H9 (cell line): ENCODE results near the gene JARID2. TPM values are rescaled to one million over a fixed set of nuclear protein-coding genes. Genes with fewer than 3 reads are reported as not detected.

ENCODE experiments used
- DNase-seq: peaks from one replicate; pipeline ENCODE4 v3.0.0-alpha.2; 2017
- H2AFZ ChIP-seq: one replicate; pipeline ENCODE4 v1.6.1; 2013; ENCODE audit warnings: mild to moderate bottlenecking, low read length, control low read depth, moderate library complexity
- H2AK5ac ChIP-seq: 2 replicates; pipeline ENCODE4 v1.6.1; 2013; ENCODE audit warnings: low read length, control low read depth, mixed read lengths; ENCODE audit not compliant: insufficient read length
- H2BK120ac ChIP-seq: one replicate; pipeline ENCODE4 v1.6.1; 2013; ENCODE audit warnings: low read depth, mild to moderate bottlenecking, low read length, control low read depth, inconsistent platforms; ENCODE audit not compliant: poor library complexity, severe bottlenecking
- H2BK12ac ChIP-seq: 2 replicates; pipeline ENCODE4 v1.6.1; 2013; ENCODE audit warnings: low read length, control low read depth, mixed read lengths, low read depth; ENCODE audit not compliant: insufficient read length
- H2BK15ac ChIP-seq: 2 replicates; pipeline ENCODE4 v1.6.1; 2013; ENCODE audit warnings: low read depth, low read length, control low read depth
- H2BK20ac ChIP-seq: one replicate; pipeline ENCODE4 v1.6.1; 2013; ENCODE audit warnings: low read depth, mild to moderate bottlenecking, low read length, control low read depth, inconsistent platforms; ENCODE audit not compliant: poor library complexity, severe bottlenecking
- H2BK5ac ChIP-seq: 2 replicates; pipeline ENCODE4 v1.6.1; 2013; ENCODE audit warnings: low read length, control low read depth, mixed read lengths; ENCODE audit not compliant: insufficient read length
- H3K14ac ChIP-seq: 2 replicates; pipeline ENCODE4 v1.6.1; 2013; ENCODE audit warnings: low read length, control low read depth; ENCODE audit not compliant: insufficient read depth
- H3K18ac ChIP-seq: 2 replicates; pipeline ENCODE4 v1.6.1; 2013; ENCODE audit warnings: low read depth, mild to moderate bottlenecking, mixed read lengths, low read length, control low read depth; ENCODE audit not compliant: insufficient read length
- H3K23ac ChIP-seq: 2 replicates; pipeline ENCODE4 v1.6.1; 2013; ENCODE audit warnings: low read length, control low read depth, mixed read lengths, low read depth; ENCODE audit not compliant: insufficient read length
- H3K23me2 ChIP-seq: 2 replicates; pipeline ENCODE4 v1.6.1; 2013; ENCODE audit warnings: low read depth, mild to moderate bottlenecking, mixed read lengths, low read length, control low read depth; ENCODE audit not compliant: insufficient read length, poor library complexity, severe bottlenecking
- H3K27ac ChIP-seq: 2 replicates; pipeline ENCODE4 v1.5.1; 2013; ENCODE audit warnings: low read length, control low read depth, mixed read lengths, low read depth; ENCODE audit not compliant: insufficient read length
- H3K27me3 ChIP-seq: 2 replicates; pipeline ENCODE4 v1.6.1; 2013; ENCODE audit warnings: low read length, control low read depth, inconsistent platforms; ENCODE audit not compliant: insufficient read depth
- H3K4ac ChIP-seq: 2 replicates; pipeline ENCODE4 v1.6.1; 2013; ENCODE audit warnings: low read depth, mild to moderate bottlenecking, control low read depth, inconsistent platforms, low read length, moderate library complexity
- H3K4me1 ChIP-seq: 2 replicates; pipeline ENCODE4 v1.6.1; 2013; ENCODE audit warnings: low read length, control low read depth, inconsistent platforms; ENCODE audit not compliant: insufficient read depth
- H3K4me2 ChIP-seq: 2 replicates; pipeline ENCODE4 v1.6.1; 2013; ENCODE audit warnings: low read length, control low read depth, mixed read lengths; ENCODE audit not compliant: insufficient read length, insufficient read depth
- H3K56ac ChIP-seq: 2 replicates; pipeline ENCODE4 v1.6.1; 2013; ENCODE audit warnings: low read depth, mild to moderate bottlenecking, mixed read lengths, low read length, control low read depth; ENCODE audit not compliant: insufficient read length
- H3K79me1 ChIP-seq: 2 replicates; pipeline ENCODE4 v1.6.1; 2013; ENCODE audit warnings: low read depth, mild to moderate bottlenecking, moderate library complexity, low read length, control low read depth, inconsistent platforms; ENCODE audit not compliant: insufficient read depth, poor library complexity, severe bottlenecking
- H3K79me2 ChIP-seq: 2 replicates; pipeline ENCODE4 v1.6.1; 2013; ENCODE audit warnings: low read length, control low read depth, inconsistent platforms; ENCODE audit not compliant: insufficient read depth
- H3K9ac ChIP-seq: 2 replicates; pipeline ENCODE4 v1.6.1; 2013; ENCODE audit warnings: low read length, control low read depth, mixed read lengths; ENCODE audit not compliant: insufficient read length; ENCODE audit errors: extremely low read depth
- H3K9me3 ChIP-seq: one replicate; pipeline ENCODE4 v1.6.1; 2013; ENCODE audit warnings: low read depth, low read length, inconsistent platforms; ENCODE audit not compliant: control insufficient read depth
- H3T11ph ChIP-seq: one replicate; pipeline ENCODE4 v1.6.1; 2013; ENCODE audit warnings: mild to moderate bottlenecking, low read length, control low read depth, inconsistent platforms
- H4K20me1 ChIP-seq: one replicate; pipeline ENCODE4 v1.6.1; 2013; ENCODE audit not compliant: control insufficient read depth, insufficient read length, insufficient read depth
- H4K5ac ChIP-seq: 2 replicates; pipeline ENCODE4 v1.6.1; 2013; ENCODE audit warnings: low read depth, mild to moderate bottlenecking, mixed read lengths, low read length, control low read depth; ENCODE audit not compliant: insufficient read length
- H4K8ac ChIP-seq: replicated peaks from 2 replicates; pipeline ENCODE4 v1.6.1; 2013; ENCODE audit warnings: low read length, control low read depth, mixed read lengths, low read depth; ENCODE audit not compliant: insufficient read length
- H4K91ac ChIP-seq: 2 replicates; pipeline ENCODE4 v1.6.1; 2013; ENCODE audit warnings: low read depth, mild to moderate bottlenecking, moderate library complexity, mixed read lengths, low read length, control low read depth; ENCODE audit not compliant: insufficient read length
- H3K27ac Mint-ChIP-seq, 3 experiments: 2 replicates in 2 of 3; 3 replicates in 1 of 3; pipeline ENCODE4 v1.8.0; 2020 to 2021; ENCODE audit warnings: mixed read lengths in 3 of 3, mild to moderate bottlenecking in 1 of 3, moderate library complexity in 1 of 3
- H3K27me3 Mint-ChIP-seq: 2 replicates; pipeline ENCODE4 v1.8.0; 2021; ENCODE audit warnings: low read depth, mild to moderate bottlenecking, moderate library complexity, mixed read lengths
- H3K36me3 Mint-ChIP-seq, 3 experiments: 2 replicates in 2 of 3; 3 replicates in 1 of 3; pipeline ENCODE4 v1.8.0; 2020 to 2021; ENCODE audit warnings: low read depth in 3 of 3, mixed read lengths in 3 of 3; ENCODE audit not compliant: insufficient read depth in 1 of 3
- H3K4me1 Mint-ChIP-seq, 2 experiments: 2 replicates each; pipeline ENCODE4 v1.8.0; 2020; ENCODE audit warnings: mixed read lengths in 2 of 2
- H3K4me3 Mint-ChIP-seq, 2 experiments: 2 replicates in 1 of 2; 3 replicates in 1 of 2; pipeline ENCODE4 v1.8.0; 2020 to 2021; ENCODE audit warnings: mild to moderate bottlenecking in 2 of 2, mixed read lengths in 2 of 2, moderate library complexity in 1 of 2
- H3K9me3 Mint-ChIP-seq, 2 experiments: 2 replicates in 1 of 2; 3 replicates in 1 of 2; pipeline ENCODE4 v1.8.0; 2020; ENCODE audit warnings: mild to moderate bottlenecking in 2 of 2, mixed read lengths in 2 of 2, moderate library complexity in 1 of 2
- CTCF ChIP-seq: fragments of 200-600 bp; sonication (generic); conservative IDR thresholded peaks from 3 replicates; pipeline ENCODE4 v1.8.0; 2021; ENCODE audit warnings: antibody characterized with exemption, mild to moderate bottlenecking
- WGBS: extraction: QIAGEN DNeasy Blood & Tissue Kit; methylation state at CpG from one replicate; pipeline ENCODE4 v1.1.7; 2013; ENCODE audit warnings: missing lambda C conversion rate, low lambda C conversion rate, mixed read lengths; ENCODE audit not compliant: insufficient read length; ENCODE audit errors: extremely low coverage; 5-methylcytosine and 5-hydroxymethylcytosine counted together
- total RNA-seq: library from RNA; stranded (reverse); gene quantifications from 2 replicates; pipeline ENCODE4 v1.2.1, GENCODE V29; 2021

The JARID2 gene
- total RNA-seq, 1 experiment from 2014 or later, result 174 TPM

- Histone ChIP-seq H2BK12ac (no peak overlapping the region), H4K91ac (no peak overlapping the region), H3K9ac (no peak overlapping the region), H3K23ac (no peak overlapping the region), H4K20me1 (no peaks in the 10 kb centered on the region), H3K27ac (no peak overlapping the region), H2BK20ac (no peak overlapping the region), H2BK120ac (no peak overlapping the region), H3K14ac (no peak overlapping the region; the same call in 1 of the 2 replicates), H3K79me2 (peaks cover 96% of the 10 kb centered on the region), H3K56ac (no peak overlapping the region), H3K27me3 (no peaks in the 10 kb centered on the region), H2AFZ (no peak overlapping the region), H3K4me2 (no peak overlapping the region), H2BK5ac (no peak overlapping the region), H3K79me1 (no peaks in the 10 kb centered on the region), H3K23me2 (no peaks in the 10 kb centered on the region), H3K4ac (no peak overlapping the region), H3K18ac (no peak overlapping the region), H4K5ac (no peak overlapping the region), H2BK15ac (no peak overlapping the region), H2AK5ac (no peak overlapping the region), H3K4me1 (peaks cover 26% of the 10 kb centered on the region), H3K9me3 (no peaks in the 10 kb centered on the region), H4K8ac (no peak overlapping the region), H3T11ph (no peak overlapping the region)
- Mint-ChIP-seq H3K4me1 (peaks cover 96 to 97% of the 10 kb centered on the region in 2 experiments), H3K4me3 (peak overlapping the region; percentile 18 to 67), H3K27ac (peak overlapping the region in 2 of 3 experiments; percentile 79 to 93; a peak in 5 of 7 replicates), H3K27me3 (no peaks in the 10 kb centered on the region), H3K9me3 (no peaks in the 10 kb centered on the region), H3K36me3 (peaks cover 22 to 57% (median 23%) of the 10 kb centered on the region in 3 experiments)
- TF ChIP-seq CTCF, result peak; percentile 30; the same call in 1 of the 3 replicates
- no peak for DNase-seq
- WGBS, result no CpG with 5 or more reads among the region's 14 CpGs
Measured at GRCh38 chr6:15254070-15254975, 8.5 kb downstream of the JARID2 start.
